A673 (cell line): ENCODE results near the gene SCRN1.

ENCODE experiments used
- CTCF ChIP-seq: fragments of 300-800, 200-600 bp; sonication (generic); conservative IDR thresholded peaks from 2 replicates; pipeline ENCODE4 v1.5.1; 2017; ENCODE audit warnings: low read depth, mild to moderate bottlenecking, antibody characterized with exemption, low read length, moderate library complexity, mixed read lengths
- EZH2 ChIP-seq: fragments of 200-600 bp; sonication (generic); IDR thresholded peaks from 2 replicates; pipeline ENCODE4 v1.6.1; 2017; ENCODE audit warnings: borderline replicate concordance, low read depth, mild to moderate bottlenecking, mixed read lengths, antibody characterized with exemption, low read length; ENCODE audit not compliant: poor library complexity, severe bottlenecking

GRCh38 chr7:29921404-29922010, 68.1 kb downstream of the SCRN1 start:
- TF ChIP-seq CTCF (peak; percentile 95), EZH2 (no peak)
